ENCODE data around the gene TIMP2. TPM values are rescaled to one million over a fixed set of nuclear protein-coding genes. Genes with fewer than 3 reads are reported as not detected.

Gene TIMP2
- total and polyA plus RNA-seq, 2 of the 13 experiments (the other 11 are each of a cell fraction or from before 2014, with no cell fraction given), result 3.8 to 8.5 TPM

GRCh38 chr17:78923660-78924453 is 1.3 kb downstream of the TIMP2 start (continued):
- TF ChIP-seq SRY (CRISPR knock-in tag; IDR thresholded peaks at IDR 0.05) (no peak), HNRNPH1 (optimal IDR thresholded peaks at IDR 0.05; ENCODE audit: low read depth, low read length) (no peak), ZBTB33 (CRISPR knock-in tag; IDR thresholded peaks at IDR 0.05) (no peak), FOSL1 (CRISPR knock-in tag; IDR thresholded peaks at IDR 0.05; ENCODE audit: borderline replicate concordance) (no peak), ZNF563 (CRISPR knock-in tag; IDR thresholded peaks at IDR 0.05) (no peak), ZBTB43 (CRISPR knock-in tag; conservative IDR thresholded peaks at IDR 0.05) (no peak), ZNF546 (CRISPR knock-in tag; conservative IDR thresholded peaks at IDR 0.05) (no peak), SALL2 (CRISPR knock-in tag; IDR thresholded peaks at IDR 0.05) (0 out of 2 replicates have a peak, but pooled peaks have one; percentile 25), SAFB2 (CRISPR knock-in tag; IDR thresholded peaks at IDR 0.05; ENCODE audit: borderline replicate concordance, low read depth) (no peak), ZNF430 (CRISPR knock-in tag; IDR thresholded peaks at IDR 0.05) (no peak), ZNF580 (CRISPR knock-in tag; IDR thresholded peaks at IDR 0.05; ENCODE audit: borderline replicate concordance, low read depth) (no peak), ZNF792 (CRISPR knock-in tag; IDR thresholded peaks at IDR 0.05) (no peak), ZNF407 (CRISPR knock-in tag; IDR thresholded peaks at IDR 0.05; ENCODE audit: not compliant biosample characterization) (peak; percentile 25), ATF7 (IDR thresholded peaks at IDR 0.05) (no peak), ATF7 (CRISPR knock-in tag; IDR thresholded peaks at IDR 0.05) (0 out of 2 replicates have a peak, but pooled peaks have one; percentile 22), ZNF333 (CRISPR knock-in tag; IDR thresholded peaks at IDR 0.05; ENCODE audit: borderline replicate concordance) (no peak), SIN3B (IDR thresholded peaks at IDR 0.05; ENCODE audit: low read length) (no peak)
